Measurements from ENCODE around the gene GALNS. TPM values are rescaled to one million over a fixed set of nuclear protein-coding genes. Genes with fewer than 3 reads are reported as not detected.

Gene GALNS
- total and polyA plus RNA-seq, 2 of the 8 experiments (the other 6 are each of a cell fraction or from before 2014, with no cell fraction given): 8.9 to 17.8 TPM

- TF ChIP-seq CHD7 (IDR thresholded peaks at IDR 0.05; ENCODE audit: insufficient replicate concordance, low read length): no peak
- no peak for TF ChIP-seq ATF3 (IDR thresholded peaks at IDR 0.05; ENCODE audit: insufficient read depth, low read depth, low read length)
- no peak for TF ChIP-seq SAP30 (IDR thresholded peaks at IDR 0.05; ENCODE audit: insufficient read depth, insufficient replicate concordance, low read length)
These were observed 83.6 kb downstream of the GALNS start (continued) for GRCh38 chr16:88772871-88773811.
